IPS DF 4.7 (cell line): ENCODE data around the gene PLXDC1.
A peak's percentile ranks its signal among the peaks of the same experiment; 100 is the strongest.
"Not testable (repeated sequence)": the region's sequence is repeated elsewhere in the genome, so short reads cannot be mapped to it uniquely, and the experiment has no call there.

Experiments used
- DNase-seq: peaks from one replicate; pipeline ENCODE4 v3.0.0-alpha.2; 2013; ENCODE audit warnings: low spot score; ENCODE audit errors: extremely low read depth

Gene PLXDC1

GRCh38 chr17:39155654-39156053, 4.2 kb upstream of the PLXDC1 start:
- no peak for DNase-seq

DNA sequence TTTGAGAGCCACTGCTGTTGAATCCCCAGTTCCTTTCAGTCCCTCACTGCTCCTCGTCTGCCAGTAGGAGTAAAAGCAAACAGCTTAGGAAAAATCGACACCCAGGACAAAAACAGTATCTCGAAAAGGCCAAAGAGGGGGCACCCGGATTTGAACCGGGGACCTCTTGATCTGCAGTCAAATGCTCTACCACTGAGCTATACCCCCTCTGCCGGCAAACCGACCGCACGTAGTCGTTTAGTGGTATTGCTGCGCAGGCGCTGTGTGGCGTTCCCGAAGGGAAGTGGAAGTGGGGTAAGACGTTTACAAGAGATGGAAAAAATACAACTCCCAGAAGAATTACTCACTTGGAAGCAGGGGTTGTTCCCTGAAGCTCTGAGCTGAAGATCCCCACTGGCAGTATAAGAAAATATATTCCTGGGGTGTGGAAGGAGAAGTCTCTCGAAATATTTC, 2.2 kb upstream of the PLXDC1 start:
- DNase-seq: peak; percentile 62

- DNase-seq: no peak
These were observed 744 bp upstream of the PLXDC1 start for GRCh38 chr17:39151943-39152818.

DNA sequence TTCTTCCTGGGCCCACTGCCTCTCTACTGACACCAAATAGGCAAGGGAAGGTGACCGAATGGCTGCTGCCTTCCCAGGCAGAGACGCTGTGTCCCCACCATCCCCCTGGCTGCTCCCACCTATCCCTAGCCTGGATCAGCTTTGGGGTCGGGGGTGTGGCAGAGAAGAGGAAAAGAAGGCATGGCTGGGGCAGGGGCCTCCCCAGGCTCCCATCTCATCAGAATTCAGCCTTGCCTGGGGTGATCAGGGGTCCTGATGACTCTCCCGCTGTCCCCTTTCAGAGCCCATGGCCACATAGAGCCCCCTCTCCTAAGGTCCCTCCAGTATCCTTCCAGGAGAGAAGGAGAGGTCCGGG, 665 bp downstream of the PLXDC1 start:
- DNase-seq: no peak

DNA sequence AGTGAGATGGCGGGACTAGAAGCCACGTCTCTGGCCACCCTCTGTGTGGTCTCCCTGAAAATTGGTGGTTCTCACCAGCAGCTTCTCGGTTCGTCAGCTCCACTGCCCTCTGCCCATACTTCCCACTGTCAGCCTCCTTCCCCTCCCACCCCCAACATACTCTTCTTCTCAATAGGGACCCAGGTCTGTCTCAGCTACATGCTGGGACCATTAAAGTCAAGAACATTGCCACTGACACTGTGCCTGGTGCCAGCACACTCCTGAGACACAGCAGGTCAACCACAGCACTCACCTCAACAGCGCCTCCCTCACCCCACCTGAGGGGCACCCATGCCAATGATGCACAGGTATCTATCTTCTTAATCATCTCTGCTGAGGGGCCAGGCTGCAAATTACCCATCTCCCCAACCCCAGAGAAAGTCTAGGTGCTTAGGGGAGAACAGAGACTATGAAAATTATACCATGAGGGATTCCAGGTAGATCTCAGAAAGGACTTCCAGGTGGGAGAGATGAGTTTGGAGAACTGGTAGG, 1.3 kb downstream of the PLXDC1 start:
- DNase-seq: no peak

DNA sequence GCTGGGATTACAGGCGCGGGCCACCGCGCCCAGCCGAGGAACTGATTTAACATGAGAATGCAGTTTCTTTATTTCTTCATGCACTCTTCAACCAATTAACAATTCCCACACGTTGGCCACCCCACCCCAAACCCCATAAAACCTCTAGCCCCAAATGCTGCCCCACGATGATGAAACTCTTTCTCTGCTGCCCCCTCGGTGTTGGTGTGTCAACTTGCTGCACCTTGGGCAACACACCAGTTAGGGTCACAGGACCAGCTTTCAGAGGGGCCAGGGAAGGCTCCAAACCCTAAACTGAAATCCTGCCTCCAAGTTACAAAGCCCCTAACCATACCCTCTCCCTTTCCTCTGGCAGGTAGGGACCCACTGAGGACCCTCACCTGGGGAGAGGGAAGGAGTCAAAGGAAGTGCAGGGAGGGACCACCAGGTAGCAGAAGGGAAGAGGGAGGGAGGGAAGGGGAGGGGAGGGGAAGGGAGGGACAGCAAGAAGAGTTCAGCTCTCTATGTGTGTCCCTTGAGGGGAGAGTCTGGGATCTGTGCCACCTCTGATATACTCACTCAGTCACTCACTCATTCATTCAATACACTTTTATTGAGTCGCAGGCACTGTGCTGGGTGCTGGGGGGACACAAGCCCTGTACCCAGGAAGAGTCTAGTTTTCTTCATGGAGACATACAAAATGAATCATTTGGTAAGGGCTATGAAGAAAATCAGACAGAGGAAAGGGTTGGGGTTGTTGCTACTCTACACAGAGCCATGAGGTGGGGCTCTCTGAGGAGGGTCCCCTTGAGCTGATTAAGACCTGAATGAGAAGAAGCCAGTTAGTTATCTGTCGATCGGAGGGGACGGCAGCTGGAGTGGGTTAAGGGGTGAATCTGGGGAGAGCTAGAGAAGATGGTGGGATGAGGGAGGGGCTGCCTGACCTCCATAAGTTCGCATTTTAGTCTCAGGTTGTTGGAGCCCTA, 3.9 kb downstream of the PLXDC1 start:
- no peak for DNase-seq

GRCh38 chr17:39146273-39146672, 5.2 kb downstream of the PLXDC1 start:
- DNase-seq: no peak

- DNase-seq: no peak
These were observed 6.3 kb downstream of the PLXDC1 start for GRCh38 chr17:39145143-39145542.

DNA sequence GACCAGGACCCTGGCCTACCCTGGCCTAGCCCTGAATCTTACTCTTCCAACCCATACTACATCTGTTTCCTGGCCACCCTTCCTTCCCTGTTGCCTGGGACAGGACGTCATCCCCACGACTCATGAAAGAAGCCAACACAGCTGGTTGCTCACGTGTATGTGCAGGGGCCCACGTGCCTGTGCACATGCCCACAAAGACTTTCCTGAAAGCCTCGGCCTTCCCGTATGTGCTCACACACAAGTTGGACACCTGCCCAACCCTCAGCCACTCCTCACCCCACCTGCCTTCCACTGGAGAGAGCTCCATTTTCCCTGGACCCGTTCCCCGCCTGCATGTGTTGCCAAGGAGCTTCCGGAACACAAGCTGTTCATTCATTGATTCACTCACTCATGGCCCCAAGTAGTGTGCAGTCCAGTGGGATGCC, 7.0 kb downstream of the PLXDC1 start:
- DNase-seq: no peak

DNA sequence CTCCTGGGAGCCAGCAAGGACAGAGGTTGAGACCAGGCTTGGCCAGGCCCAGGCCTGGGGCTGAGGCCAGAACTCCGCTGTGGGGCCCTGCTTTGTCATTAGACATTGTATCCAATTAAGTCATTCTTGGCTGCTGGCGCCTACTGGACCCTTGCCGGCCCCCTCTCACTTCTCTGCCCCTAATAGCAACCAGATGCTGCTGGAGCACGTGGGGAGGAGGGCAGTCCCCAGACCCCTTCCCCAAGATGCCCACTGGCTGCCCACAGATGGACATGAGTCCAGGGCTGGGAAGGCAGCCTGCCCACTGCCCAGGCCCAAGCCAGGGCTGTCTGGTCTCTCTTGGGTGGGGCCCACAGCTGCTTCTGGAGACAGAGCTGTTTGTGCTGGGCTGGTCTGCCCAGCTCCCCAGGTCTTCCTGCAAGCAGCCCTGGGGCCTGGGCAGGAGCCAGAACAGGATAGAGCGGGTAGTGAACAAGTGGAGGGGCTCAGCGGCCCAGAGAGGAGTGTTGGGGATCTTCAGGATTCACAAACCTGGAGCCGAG, 7.8 kb downstream of the PLXDC1 start:
- no peak for DNase-seq

GRCh38 chr17:39141915-39142664, 9.3 kb downstream of the PLXDC1 start:
- no peak for DNase-seq

- no peak for DNase-seq
These were observed 10.1 kb downstream of the PLXDC1 start for GRCh38 chr17:39141294-39141693.

- DNase-seq: no peak
These were observed 11.9 kb downstream of the PLXDC1 start for GRCh38 chr17:39139561-39139960.

DNA sequence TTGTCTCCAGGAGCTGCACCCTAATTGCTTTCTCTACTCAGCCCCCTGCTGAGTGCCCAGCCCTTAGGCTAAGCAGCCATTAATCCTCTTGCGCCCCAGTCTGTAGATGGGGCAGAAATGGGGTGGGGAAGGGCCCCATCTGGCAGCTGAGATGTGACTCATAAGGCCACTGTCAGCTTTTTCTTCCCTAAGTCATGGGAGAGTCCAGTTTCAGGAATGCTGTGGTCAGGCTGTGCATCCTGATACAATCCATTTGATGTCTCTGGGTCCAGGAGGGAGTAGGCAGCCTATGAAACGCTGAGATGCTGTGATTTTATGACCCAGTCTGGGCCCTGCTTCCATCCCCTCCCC, 12.3 kb downstream of the PLXDC1 start:
- DNase-seq: no peak

DNA sequence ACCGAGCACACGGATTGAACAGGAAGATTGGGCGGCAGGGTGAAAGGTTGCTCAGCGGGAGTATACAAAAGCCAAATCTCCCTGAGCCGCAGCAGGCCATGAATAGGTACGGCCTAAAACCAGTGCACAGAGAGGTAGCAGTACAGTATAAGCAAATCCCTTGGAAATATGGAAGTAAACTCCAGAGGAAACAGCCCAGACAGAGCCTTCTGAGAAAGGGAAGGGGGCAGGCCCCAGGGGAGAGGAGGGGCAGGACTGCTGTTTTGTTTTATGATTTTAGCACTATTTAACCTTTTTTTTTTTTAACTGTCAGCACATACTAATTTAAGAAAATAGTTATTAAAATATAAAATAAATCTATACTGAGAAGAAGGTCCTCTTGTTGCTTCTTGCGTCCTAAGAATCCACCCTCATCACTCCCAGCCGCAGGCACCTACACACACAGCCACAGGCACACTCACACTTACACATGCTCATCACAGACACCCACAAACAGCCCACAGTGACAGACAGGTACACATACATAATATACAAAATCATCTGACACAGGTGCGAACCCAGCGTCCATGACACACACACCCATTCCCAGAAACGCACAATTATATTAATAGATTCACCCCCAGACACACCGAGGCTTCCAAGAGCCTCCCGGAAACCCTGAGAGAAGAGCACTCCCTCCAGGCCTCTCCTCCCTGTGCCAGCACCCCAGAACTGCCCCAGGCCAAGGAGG, 12.8 kb downstream of the PLXDC1 start:
- no peak for DNase-seq

- no peak for DNase-seq
These were observed 16.6 kb downstream of the PLXDC1 start for GRCh38 chr17:39134878-39135277.

DNA sequence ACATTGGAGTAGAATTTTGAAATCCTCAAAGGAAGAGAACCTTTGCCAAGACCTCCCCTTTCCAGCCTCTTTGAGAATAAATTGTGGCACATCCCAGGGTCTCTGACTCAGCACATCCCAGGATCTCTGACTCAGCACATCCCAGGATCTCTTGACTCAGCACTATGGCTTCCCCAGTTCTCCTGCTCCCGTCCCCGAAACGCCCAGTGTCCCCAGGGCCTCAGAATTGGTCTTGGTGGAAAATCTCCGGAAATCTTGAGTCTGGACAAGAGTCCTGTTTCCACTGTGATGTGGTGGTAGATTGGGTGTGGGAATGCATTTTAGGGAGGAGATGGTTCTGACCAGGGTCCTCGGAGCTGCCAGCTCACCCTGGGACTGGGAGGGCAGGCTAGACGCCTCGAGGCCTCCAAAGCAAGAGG, 19.2 kb downstream of the PLXDC1 start:
- no peak for DNase-seq

DNA sequence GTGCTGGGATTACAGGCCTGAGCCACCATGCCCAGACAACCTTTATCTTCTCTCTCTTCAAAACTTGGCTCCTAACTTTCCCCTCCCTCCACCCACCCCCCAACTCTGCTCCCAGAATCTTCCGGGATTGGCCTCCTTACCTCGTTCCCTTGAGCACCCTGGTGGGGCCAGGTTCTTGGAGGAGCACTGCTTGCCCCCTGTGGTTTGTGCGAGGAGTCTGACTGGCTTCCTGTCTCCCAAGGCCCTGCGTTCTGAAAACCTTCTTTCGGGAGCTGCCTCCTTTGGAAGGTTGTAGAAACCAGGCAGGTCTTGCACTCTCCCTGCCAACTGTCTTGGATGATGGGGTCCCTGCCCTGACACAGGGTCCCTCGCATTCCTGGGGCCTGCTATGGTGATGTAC, 19.8 kb downstream of the PLXDC1 start:
- no peak for DNase-seq

DNA sequence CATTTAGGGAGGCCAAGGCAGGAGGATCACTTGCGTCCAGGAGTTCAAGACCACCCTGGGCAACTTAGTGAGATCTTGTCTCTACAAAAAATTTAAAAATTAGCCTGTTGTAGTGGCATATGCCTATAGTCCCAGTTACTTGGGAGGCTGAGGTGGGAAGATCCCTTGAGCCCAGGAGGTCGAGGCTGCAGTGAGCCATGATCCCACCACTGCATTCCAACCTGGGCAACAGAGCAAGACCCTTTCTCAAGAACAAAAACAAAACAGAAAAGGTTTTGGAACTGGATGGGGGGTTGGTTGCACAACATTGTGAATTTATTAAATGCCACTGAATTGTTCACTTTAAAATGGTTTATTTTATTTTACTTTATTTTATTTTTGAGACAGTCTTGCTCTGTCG, 21.2 kb downstream of the PLXDC1 start:
- DNase-seq: no peak

DNA sequence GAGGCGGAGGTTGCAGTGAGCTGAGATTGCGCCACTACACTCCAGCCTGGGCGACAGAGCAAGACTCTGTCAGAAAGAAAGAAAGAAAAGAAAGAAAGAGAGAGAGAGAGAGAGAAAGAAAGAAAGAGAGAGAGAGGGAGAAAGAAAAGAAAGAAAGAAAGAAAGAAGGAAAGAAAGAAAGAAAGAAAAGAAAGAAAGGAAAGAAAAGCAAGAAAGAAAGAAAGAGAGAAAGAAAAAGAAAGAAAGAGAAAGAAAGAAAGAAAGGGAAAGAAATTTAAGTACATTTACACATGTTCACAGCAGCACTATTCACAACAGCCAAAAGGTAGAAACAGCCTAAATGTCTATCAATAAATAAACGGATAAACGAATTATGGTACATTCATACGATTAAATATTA, 21.9 kb downstream of the PLXDC1 start:
- not testable (repeated sequence) for DNase-seq
